Panc1 (cell line): Measurements from ENCODE around the gene ATE1. TPM values are rescaled to one million over a fixed set of nuclear protein-coding genes. Genes with fewer than 3 reads are reported as not detected.

Source experiments
- ATAC-seq: fragments of 200-7000 bp; cut with Tn5 transposase; 2 replicates; pipeline ENCODE4 v1.9.1; 2020; ENCODE audit warnings: mild to moderate bottlenecking, moderate library complexity
- BruUV-seq: library from RNA; stranded (reverse); fragments of 400-500 nt; replicated peaks from 2 replicates; lab custom pipeline; 2021; lab: Mats Ljungman, UMichigan
- CTCF ChIA-PET: fragments of 300-600 bp; sonication (Branson Sonifier 250); formaldehyde crosslinking; loops from one replicate; lab custom pipeline; 2022; ENCODE audit warnings: antibody characterized with exemption; lab: Charles Lee
- POLR2A ChIA-PET: fragments of 300-600 bp; sonication (Branson Sonifier 250); formaldehyde crosslinking; loops from one replicate; lab custom pipeline; 2022; ENCODE audit warnings: antibody characterized with exemption; lab: Charles Lee
- DNase-seq: peaks from one replicate; pipeline ENCODE4 v3.0.0-alpha.2; 2010; ENCODE audit warnings: low read depth, low spot score
- H3K27ac ChIP-seq: 2 replicates; pipeline ENCODE4 v1.5.1; 2011; ENCODE audit warnings: mild to moderate bottlenecking, low read length, inconsistent platforms
- H3K27me3 ChIP-seq: fragments of 200-500 bp; sonication (Bioruptor generic); 2 replicates; pipeline ENCODE4 v1.6.0; 2014; ENCODE audit warnings: low read length, inconsistent platforms; ENCODE audit not compliant: control insufficient read depth, insufficient read depth
- H3K36me3 ChIP-seq: fragments of 200-500 bp; sonication (Bioruptor generic); 2 replicates; pipeline ENCODE4 v1.5.1; 2014; ENCODE audit warnings: inconsistent platforms, mild to moderate bottlenecking, low read length, moderate library complexity; ENCODE audit not compliant: control insufficient read depth, insufficient read depth
- H3K4me1 ChIP-seq: 2 replicates; pipeline ENCODE4 v1.5.1; 2011; ENCODE audit warnings: inconsistent platforms, mild to moderate bottlenecking, low read length, moderate library complexity; ENCODE audit not compliant: control insufficient read depth, insufficient read depth
- H3K4me3 ChIP-seq, 2 experiments: 2 replicates each; pipeline ENCODE4 v1.5.1; 2011 to 2012; ENCODE audit warnings: low read depth in 2 of 2, low read length in 2 of 2, mild to moderate bottlenecking in 2 of 2, inconsistent platforms in 1 of 2, moderate library complexity in 1 of 2
- H3K9me3 ChIP-seq: fragments of 200-500 bp; sonication (Bioruptor generic); 2 replicates; pipeline ENCODE4 v1.5.1; 2014; ENCODE audit warnings: low read depth, mild to moderate bottlenecking, inconsistent platforms, low read length, moderate library complexity; ENCODE audit not compliant: control insufficient read depth, insufficient read depth
- POLR2AphosphoS5 ChIP-seq: IDR thresholded peaks from 2 replicates; pipeline ENCODE4 v1.6.1; 2012; ENCODE audit warnings: mild to moderate bottlenecking, low read depth, low read length, moderate library complexity
- SIN3A ChIP-seq: IDR thresholded peaks from 2 replicates; pipeline ENCODE4 v1.6.1; 2012; ENCODE audit warnings: low read depth, mild to moderate bottlenecking, low read length, moderate library complexity, borderline replicate concordance; ENCODE audit not compliant: insufficient read depth
- TCF7L2 ChIP-seq: IDR thresholded peaks from 2 replicates; pipeline ENCODE4 v1.6.1; 2011; ENCODE audit warnings: mild to moderate bottlenecking, low read depth, low read length, inconsistent platforms
- in situ Hi-C: cut with HindIII; loops from 2 replicates; pipeline ENCODE4 v1.10.0; 2016; ENCODE audit warnings: low sequenced_read_pairs, low pct_unique_long_range_greater_than_20kb
- intact Hi-C: fragments of 100-400 bp; cut with micrococcal nuclease; formaldehyde crosslinking; loops from one replicate; pipeline ENCODE4 v1.10.0; 2022; ENCODE audit not compliant: unreplicated experiment
- total RNA-seq: library from RNA; stranded (reverse); gene quantifications from one replicate; pipeline ENCODE4 v1.2.1, GENCODE V29; 2021; ENCODE audit not compliant: unreplicated experiment
- TF ChIP-seq, protein P1 (sequence below), 2 experiments: IDR thresholded peaks; 2 replicates each; pipeline ENCODE4 v1.6.1; 2011 to 2012; ENCODE audit warnings: low read depth in 2 of 2, control low read depth in 1 of 2, low read length in 1 of 2, mild to moderate bottlenecking in 1 of 2, moderate library complexity in 1 of 2; ENCODE audit not compliant: insufficient read depth in 1 of 2
- TF ChIP-seq, protein P2 (sequence below): fragments of 450-650 bp; IDR thresholded peaks from 2 replicates; pipeline ENCODE4 v1.5.1; 2017; ENCODE audit warnings: mild to moderate bottlenecking

The ATE1 gene
- total RNA-seq, 1 experiment from 2014 or later: 45.5 TPM

DNA sequence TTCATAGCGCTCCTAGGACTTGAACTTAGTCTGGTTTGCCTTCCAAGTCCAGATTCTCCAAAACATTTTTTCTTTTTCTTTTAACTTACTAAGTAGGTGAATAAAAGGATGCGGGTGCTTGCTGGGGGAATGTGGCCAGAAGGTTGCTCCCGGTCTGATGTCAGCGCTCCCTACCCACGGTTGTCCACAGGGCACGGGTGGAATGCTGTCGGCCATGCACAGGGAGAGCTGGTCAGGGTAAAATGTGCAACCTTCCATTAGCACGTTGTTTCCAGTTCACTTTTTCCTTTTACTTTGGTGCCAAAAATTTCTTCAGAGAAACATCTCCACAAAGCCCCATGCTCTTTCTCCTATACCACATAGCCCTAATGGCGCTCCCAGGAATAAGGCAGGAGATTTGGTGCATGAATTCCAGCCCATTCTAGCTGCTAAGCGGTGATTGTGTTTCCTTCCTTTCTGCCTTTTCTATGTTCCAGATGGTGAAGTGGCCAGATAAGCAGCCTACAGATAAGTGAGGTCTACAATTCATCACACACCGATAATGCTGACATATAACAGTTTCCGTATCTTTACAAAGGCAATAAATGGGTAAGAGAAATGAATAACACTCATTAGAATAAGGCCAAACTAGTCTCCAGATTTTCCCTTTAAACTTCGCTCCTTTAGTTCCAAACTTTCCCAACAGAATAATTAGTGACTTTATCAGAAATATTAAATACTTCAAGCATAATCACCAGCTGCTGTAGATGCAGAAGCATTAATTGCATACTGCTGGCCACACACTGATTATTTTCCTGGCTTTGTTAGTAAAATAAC is 191.3 kb downstream of the ATE1 start:
- no TSS peak for BruUV-seq

DNA sequence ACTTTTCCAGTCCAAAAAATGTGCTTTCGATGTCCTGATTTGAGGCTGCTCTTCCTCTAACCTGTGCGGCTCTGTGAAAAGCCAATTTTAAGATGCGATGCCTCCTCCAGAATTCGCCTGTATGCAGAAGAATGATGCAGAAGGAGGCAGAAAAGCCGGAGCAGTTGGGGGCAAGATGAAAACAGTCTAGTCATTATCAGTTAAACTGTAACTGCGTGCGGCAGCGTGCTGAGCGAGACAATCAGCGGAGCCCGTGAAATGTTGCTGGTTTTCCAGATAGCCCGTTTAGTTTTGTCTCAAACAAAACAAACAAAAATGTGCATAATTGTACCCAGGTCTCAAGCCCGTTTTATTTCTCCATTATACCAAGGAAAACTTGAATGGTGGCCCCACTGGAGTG is 192.6 kb downstream of the ATE1 start:
- in situ Hi-C loops (no loop called here), intact Hi-C loops (loop anchor here (2.0 to 10.0 kb wide), 3 partner anchors 120 to 792 kb away; no protein-coding TSS in a partner anchor)
- DNase-seq (no peak), ATAC-seq (no peak)
- H3K27me3 ChIP-seq: peaks cover 20% of the 10 kb centered on the region
- no TSS peak for BruUV-seq
- H3K4me3 ChIP-seq: no peak overlapping the region; a peak in 1 of 4 replicates
- H3K27ac ChIP-seq: no peak overlapping the region
- H3K9me3 ChIP-seq: no peaks in the 10 kb centered on the region
- CTCF ChIA-PET: no interaction called here
- TF ChIP-seq, protein P1, sequence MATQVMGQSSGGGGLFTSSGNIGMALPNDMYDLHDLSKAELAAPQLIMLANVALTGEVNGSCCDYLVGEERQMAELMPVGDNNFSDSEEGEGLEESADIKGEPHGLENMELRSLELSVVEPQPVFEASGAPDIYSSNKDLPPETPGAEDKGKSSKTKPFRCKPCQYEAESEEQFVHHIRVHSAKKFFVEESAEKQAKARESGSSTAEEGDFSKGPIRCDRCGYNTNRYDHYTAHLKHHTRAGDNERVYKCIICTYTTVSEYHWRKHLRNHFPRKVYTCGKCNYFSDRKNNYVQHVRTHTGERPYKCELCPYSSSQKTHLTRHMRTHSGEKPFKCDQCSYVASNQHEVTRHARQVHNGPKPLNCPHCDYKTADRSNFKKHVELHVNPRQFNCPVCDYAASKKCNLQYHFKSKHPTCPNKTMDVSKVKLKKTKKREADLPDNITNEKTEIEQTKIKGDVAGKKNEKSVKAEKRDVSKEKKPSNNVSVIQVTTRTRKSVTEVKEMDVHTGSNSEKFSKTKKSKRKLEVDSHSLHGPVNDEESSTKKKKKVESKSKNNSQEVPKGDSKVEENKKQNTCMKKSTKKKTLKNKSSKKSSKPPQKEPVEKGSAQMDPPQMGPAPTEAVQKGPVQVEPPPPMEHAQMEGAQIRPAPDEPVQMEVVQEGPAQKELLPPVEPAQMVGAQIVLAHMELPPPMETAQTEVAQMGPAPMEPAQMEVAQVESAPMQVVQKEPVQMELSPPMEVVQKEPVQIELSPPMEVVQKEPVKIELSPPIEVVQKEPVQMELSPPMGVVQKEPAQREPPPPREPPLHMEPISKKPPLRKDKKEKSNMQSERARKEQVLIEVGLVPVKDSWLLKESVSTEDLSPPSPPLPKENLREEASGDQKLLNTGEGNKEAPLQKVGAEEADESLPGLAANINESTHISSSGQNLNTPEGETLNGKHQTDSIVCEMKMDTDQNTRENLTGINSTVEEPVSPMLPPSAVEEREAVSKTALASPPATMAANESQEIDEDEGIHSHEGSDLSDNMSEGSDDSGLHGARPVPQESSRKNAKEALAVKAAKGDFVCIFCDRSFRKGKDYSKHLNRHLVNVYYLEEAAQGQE (IDR thresholded peaks at IDR 0.05; ENCODE audit: insufficient read depth in 1 of 2, low read depth in 2 of 2, low read length in 1 of 2): no peak
- TF ChIP-seq TCF7L2: no peak
- no peak for TF ChIP-seq SIN3A
- no peak for TF ChIP-seq POLR2AphosphoS5
- TF ChIP-seq, protein P2, sequence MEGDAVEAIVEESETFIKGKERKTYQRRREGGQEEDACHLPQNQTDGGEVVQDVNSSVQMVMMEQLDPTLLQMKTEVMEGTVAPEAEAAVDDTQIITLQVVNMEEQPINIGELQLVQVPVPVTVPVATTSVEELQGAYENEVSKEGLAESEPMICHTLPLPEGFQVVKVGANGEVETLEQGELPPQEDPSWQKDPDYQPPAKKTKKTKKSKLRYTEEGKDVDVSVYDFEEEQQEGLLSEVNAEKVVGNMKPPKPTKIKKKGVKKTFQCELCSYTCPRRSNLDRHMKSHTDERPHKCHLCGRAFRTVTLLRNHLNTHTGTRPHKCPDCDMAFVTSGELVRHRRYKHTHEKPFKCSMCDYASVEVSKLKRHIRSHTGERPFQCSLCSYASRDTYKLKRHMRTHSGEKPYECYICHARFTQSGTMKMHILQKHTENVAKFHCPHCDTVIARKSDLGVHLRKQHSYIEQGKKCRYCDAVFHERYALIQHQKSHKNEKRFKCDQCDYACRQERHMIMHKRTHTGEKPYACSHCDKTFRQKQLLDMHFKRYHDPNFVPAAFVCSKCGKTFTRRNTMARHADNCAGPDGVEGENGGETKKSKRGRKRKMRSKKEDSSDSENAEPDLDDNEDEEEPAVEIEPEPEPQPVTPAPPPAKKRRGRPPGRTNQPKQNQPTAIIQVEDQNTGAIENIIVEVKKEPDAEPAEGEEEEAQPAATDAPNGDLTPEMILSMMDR: no peak
- POLR2A ChIA-PET: no interaction called here
- H3K4me1 ChIP-seq: peaks cover 10% of the 10 kb centered on the region
- no peaks in the 10 kb centered on the region for H3K36me3 ChIP-seq

More for the DNA sequence above, 191.3 kb downstream of the ATE1 start:
- H3K4me1 ChIP-seq: peaks cover 10% of the 10 kb centered on the region
- DNase-seq: no peak
- TF ChIP-seq, protein P2: no peak
- no peak for TF ChIP-seq POLR2AphosphoS5
- no peak for TF ChIP-seq SIN3A
- TF ChIP-seq, protein P1 (IDR thresholded peaks at IDR 0.05; ENCODE audit: insufficient read depth in 1 of 2, low read depth in 2 of 2, low read length in 1 of 2): no peak
- TF ChIP-seq TCF7L2: no peak
- CTCF ChIA-PET: no interaction called here
- peaks cover 20% of the 10 kb centered on the region for H3K27me3 ChIP-seq
- POLR2A ChIA-PET: no interaction called here
- intact Hi-C loops (loop anchor here (5.0 to 10.0 kb wide), 2 partner anchors 122 to 166 kb away; no protein-coding TSS in a partner anchor), in situ Hi-C loops (no loop called here)
- ATAC-seq: no peak
- no peaks in the 10 kb centered on the region for H3K9me3 ChIP-seq
- H3K4me3 ChIP-seq: no peak overlapping the region
- H3K27ac ChIP-seq: no peak overlapping the region
- 0 out of 2 replicates have a peak, but pooled peaks cover 2% of the 10 kb centered on the region for H3K36me3 ChIP-seq
